HG03039 (cell line): ENCODE results near the gene SPTBN5.

Experiments used
- ATAC-seq: cut with Tn5 transposase; IDR thresholded peaks from one replicate; pipeline ENCODE4 v1.9.1; 2021; ENCODE audit warnings: mild to moderate bottlenecking, moderate library complexity; ENCODE audit not compliant: unreplicated experiment

Gene SPTBN5

DNA sequence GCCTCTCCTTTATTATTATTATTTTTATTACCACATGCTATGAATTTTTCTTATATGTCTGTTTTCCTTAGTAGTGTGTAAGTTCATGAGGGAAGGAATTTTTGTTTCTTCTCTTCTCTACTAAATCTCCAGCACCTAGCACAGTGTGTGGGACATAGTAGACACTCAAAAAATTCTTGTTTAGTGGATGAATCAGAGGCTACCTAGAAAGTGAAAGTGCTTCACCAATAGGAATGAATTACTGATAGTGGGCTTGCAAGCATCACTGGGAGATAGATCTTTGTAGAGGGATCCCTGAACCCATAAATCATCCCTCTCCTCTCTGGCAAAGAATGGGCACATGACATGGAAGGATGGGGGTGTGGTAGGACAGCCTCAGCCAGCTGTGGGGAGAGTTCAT, 8.5 kb downstream of the SPTBN5 start:
- ATAC-seq = no peak

DNA sequence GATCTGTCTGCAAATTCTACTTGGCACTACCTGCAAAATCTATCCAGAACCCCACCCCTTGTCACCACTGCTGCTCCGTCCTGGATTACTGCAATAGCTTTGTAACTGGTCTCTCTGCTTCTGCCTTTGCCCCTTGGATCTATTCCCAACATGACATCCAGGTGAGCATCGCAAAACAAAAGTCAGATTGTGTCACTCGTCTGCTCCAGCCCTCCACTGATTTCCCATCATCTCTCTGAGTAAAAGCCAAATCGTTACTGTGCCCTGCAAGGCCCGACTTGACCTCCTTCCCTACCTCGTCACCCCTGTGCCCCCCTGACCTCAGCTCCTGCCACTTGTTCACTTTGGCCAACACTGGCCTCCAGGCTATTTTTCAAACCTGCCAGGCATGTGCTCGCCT, 9.4 kb downstream of the SPTBN5 start:
- ATAC-seq = no peak

DNA sequence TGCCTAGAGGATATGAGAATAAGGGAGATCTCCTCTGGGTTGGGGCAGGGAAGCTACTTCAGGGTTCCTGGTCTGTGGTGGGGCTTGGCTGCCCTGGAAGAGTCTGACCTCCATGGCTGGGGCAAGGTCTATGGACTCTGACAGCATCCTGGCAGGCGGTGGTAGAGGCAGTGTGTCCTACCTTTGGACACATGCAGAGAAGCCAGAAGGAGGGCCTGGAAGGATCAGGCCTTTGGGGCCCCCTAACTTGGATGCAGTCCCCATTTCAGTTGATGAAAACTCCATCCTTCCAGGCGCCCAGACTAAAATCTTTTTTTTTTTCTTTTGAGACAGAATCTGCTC, 10.4 kb downstream of the SPTBN5 start:
- ATAC-seq = no peak

DNA sequence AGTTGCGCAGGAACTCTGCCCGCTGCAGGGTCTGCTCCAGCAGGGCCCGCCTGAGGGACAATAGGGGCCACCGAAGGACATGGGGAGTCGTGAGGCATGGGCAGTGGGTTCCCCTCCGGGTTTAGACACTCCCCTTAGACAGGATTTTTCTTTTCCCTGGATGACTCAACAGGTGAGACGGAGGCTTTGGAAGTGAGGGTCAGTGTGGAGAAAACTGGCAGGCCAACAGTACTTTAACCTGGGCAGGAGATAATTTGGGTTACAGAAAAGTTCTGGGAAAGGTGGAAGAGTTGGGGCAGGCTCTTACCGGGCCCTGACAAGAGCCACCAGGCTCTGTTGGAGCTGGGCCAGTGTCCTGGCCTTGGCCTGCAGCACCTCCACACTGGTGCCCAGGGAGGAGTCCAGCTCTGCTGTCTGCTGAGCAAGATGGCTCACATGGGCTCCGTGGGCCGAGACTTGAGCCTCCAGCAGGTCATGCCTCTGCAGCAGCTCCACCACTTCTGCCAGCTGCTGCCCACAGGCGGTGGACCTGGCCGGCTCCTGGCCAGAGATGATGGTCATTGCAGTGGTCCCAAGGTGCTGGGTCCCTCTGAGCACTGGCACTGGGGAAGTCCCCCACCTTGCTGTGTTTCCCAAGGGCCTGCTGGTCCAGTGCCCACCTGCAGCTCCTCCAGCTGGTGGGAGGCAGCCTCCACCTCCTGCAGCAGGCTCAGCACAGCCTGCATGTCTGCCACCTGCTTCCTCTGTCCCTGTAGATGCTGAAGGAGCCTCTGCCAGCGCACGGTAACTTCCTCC, 11.0 kb downstream of the SPTBN5 start:
- ATAC-seq = no peak

DNA sequence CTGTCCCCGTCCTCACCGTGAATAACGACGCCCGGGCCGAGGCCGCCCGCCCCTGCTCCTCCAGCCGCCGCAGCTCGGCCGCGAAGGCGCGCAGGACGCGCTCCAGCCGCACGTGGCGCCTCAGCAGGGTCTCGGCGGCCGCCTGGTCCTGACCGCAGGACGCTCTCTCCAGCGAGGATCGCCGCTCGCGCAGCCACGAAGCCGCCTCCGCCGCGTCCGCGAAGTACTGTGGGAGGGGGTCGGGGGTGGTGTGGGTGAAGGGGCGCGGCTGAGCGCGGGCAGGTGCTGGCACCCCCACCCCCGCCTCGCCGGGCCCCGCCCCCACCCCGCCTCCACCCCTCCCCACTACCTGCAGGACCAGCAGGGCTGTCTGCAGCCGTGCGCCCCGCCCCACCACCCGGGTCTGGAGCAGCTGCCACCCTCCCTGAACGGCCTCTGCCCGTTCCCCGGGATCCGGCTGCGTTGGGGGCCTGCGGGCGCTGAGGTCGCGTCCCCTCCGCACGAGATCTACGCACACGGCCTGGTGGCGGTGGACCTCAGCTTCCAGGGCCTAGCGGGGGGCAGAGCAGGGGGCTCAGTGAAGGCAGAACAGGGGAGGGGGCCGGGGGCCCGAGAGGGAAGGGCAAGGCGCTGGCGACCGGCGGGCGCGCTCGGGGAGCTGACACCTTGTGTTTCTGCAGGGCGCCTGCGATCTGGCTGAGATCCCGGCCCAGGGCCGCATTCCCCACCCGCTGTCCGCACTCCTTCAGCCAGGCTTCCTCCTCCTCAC, 11.7 kb downstream of the SPTBN5 start:
- no peak for ATAC-seq

DNA sequence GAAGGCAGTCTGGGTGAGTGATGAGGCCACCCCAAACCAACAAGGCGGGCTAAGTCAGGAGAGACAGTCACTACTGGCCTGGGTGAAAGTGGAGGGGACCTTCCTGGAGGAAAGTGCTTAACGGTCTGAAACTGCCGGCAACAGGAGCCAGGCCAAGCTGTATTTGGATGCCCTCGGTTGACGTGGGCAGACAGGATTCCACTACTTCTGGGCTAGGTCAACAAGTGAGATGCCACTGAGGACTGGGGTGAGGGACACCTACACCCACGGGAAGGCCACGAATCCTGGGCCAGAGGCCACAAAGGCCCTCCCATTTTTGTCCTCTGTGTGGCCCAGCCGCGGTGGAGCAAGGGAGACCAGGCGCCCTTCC, 12.3 kb downstream of the SPTBN5 start:
- no peak for ATAC-seq

DNA sequence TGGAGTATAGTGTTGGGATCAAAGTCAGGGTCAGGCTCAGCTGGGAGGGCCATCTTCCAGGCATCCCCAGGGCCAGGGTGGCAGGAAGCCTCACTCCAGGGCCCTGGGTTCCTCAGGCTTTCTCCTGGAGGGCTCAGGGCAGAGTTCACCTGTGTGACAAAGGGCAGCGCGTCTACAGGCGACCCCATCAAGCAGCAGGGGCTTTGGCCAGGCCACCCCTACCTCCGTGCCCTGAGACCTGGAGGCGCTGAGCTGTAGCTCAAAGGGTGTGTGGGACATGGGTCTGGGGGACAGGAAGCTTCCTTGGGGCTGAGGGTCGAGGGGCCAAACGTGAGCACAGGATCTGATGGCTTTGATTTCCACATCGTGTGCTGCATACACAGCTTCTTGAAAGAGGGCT, 12.8 kb downstream of the SPTBN5 start:
- ATAC-seq = no peak

DNA sequence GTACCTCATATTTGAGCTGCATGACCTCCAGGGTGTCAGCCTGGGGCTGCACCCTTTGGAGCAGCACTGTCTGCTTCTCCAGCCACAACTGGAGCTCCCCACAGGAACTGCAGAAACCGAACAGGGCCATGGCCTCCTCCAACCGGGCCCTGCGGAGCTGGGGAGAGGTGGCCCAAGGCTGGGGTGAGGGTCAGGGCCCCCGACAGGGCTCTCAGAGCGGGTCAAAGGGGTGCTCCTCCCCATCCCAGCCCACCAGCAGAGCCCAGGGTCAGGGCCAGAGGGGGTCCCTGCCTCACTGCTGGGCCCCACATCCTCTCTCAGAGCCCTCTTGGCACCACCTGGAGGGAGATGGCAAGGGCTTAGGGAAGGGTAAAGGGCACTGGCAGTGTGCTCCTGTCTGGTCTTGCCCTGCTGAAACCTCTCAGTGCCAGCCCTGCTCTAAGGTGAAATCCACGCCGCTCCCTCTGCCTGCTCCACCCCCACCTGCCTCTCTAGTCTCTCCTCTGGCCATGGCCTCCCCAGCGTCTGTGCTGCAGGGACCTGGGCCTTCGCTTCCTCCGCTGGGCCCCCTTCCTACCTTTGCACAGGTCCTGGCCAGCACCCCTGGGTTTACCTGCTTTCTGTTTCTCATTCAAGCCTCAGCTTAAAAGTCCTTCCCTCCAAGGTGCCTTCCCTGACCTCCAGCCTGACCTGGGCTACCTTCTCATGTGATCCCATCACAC, 13.5 kb downstream of the SPTBN5 start:
- ATAC-seq = no peak

DNA sequence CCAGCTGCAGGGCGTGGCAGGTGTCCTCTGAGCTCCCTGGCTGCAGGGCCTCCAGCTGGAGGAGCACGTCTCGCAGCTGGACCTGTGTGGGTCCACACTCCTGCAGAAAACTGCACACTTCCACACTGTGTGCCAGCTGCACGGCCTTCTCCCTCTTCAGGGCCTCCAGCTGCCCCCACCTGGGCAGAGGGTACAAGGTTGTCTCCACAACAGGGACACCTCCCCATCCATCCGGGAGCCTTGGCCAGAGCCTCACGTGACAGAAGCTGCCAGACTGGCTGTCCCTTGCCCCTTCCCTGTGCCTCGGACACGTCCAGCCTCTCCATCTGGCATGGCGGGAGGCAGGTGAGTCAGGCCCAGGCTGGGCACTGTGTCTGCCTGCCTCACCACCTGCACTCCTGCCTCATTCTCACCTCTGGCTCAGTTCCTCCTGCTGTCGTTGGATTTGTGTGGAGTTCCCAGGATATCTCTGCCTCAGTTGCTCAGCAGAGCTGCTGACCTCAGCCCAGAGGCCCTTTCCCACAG, 14.5 kb downstream of the SPTBN5 start:
- ATAC-seq = no peak

DNA sequence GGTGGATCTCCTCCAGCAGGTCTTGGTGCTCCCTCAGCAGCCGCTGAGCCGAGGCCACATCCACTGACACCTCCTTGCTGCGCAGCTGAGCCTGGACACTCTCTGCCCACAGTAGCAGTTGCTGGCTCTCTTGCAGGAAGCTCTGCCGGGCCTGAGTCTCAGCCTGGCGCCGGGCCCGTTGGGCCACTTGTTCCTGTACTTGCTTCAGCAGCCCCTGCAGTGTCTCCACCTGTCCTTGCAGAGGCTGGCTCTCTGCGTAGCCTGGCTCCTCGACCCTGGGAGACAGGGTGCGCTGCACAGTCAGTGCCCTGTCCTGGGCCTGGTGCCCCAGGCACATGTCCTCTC, 15.5 kb downstream of the SPTBN5 start:
- ATAC-seq = no peak

DNA sequence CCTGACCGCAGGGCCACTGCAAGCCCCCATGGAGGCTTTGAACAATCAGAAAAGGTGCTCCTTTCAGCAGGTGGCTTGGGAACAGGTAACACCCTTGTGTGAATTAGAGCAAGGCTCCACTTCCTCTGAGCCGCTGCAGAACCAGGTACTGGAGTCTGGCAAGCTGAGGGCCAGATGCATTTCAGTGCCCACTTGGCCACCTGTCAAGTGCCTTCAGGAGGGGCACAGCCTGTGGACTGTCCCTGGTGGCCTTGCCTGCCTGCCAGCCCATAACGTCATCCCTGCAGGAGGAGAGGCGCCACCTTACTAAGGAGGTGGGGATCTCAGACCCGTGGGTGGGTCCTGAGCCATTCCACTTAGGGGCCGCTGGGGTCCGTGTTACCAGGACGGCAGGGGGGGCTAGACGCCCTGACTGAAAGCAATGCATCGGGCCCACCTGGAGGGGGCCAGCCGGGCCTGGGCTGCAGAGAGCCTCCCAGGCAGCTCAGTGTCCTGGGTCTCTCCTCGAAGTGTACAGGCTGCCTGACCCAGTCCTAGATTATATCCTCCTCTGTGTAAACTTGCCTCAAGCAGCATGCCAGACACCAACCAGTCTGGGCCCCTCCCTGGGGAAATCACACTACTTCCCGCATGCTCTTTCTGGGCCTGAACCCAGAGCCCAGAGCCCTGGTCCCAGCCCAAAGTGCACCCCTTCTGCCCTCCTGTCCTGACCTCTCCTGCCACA, 16.1 kb downstream of the SPTBN5 start:
- ATAC-seq = no peak

DNA sequence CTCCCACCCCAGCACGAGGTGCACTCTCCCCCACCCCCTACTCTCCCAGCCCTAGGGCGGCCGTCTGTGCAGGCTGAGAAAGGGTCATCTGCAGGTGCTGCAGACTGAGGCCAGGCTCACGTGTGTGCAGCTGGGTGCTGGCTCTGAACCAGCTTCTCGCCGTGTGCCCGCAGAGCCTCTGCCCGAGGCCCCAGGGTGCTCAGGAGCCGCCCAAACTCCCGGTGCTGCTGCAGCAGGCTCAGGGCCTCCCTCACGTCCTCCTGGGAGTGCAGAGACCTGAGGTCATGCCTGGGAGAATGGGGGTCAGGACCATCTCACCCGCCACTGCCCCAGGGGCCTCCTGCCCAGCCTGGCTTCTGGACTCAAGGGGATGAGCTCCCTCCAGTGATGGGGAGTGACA, 17.2 kb downstream of the SPTBN5 start:
- no peak for ATAC-seq

DNA sequence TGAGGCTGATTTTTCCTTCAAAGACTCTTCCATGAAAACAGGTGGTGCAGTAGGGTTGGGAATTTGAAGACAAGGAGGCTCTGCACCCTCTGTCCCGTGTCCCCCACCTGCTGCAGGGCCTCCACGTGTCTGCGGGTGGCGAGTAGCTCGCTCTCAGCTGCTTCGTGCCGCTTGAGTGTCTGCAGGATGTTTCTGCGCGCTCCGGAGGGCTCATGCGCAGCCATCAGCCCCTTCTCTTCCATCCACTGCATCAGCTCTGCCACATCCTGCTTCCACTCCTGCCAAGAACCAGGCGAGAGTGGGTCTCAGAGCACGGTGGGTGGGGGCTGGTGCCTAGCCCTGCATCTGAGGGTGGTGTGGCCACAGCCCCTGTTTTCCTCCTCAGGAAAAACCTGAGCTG, 17.8 kb downstream of the SPTBN5 start:
- no peak for ATAC-seq

DNA sequence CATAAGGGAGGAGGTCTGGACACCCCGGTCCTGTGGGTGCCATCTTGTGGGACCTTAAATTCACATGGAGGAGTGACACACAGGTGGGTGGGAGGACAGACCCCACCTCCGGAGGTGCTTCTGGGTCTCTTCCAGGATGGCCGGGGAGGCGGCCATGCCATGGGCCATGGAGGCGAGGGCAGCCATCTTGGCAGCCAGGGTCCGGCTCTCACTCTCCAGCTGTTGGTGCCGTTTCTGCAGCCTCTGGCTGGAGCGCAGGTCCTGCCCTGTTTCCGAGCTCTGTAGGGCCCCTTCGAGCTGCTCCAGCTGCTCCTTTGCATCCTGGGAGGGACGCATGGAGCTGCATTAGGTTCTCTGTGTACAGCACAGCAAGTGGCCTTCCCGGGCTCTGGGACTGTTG, 19.1 kb downstream of the SPTBN5 start:
- ATAC-seq = no peak

DNA sequence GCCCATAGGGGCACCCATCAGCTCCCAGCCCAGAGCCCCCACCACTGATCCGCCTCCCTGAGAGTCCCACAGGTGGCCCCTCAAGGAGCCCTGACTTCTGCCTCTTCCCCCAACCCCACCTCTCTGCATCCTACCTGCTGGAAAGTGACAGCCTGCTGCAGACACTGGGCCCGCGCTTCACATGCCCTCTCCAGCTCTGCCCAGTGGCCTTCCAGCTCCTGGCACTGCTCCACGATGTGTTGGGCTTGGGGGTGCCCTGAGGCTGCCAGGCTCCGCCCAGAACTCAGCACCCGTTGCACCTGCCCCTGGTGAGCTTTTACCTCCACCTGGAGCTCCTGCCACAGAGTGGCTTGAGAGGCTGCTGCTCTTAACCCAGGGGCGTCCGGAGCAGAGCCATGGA, 20.1 kb downstream of the SPTBN5 start:
- ATAC-seq = no peak

DNA sequence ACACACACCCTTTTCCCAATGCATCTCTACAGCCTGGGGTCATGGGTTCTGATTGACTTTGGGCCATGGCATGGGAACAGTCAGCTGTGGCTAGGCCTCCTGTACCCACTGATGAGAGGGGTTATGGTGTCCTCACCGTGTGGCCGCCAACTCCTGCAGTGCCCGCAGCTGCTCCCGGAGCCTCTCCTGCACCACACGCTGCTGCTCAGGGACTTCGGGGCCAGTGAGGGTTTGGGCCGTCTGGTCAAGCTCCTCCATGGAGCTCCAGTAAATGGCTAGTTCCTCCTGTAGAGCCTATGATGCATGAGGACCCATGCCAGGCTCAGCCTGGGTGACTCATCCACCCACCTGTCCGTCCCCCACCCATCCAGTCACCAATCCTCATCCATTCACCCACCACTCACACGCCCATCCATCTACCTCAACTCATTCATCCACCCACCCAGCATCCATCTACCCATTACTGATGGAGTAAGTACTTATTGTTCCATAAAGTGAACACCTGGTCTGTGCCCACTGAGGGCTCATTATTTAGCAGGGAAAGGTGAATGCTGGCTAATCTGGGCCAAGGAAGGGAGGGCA, 21.6 kb downstream of the SPTBN5 start:
- no peak for ATAC-seq

DNA sequence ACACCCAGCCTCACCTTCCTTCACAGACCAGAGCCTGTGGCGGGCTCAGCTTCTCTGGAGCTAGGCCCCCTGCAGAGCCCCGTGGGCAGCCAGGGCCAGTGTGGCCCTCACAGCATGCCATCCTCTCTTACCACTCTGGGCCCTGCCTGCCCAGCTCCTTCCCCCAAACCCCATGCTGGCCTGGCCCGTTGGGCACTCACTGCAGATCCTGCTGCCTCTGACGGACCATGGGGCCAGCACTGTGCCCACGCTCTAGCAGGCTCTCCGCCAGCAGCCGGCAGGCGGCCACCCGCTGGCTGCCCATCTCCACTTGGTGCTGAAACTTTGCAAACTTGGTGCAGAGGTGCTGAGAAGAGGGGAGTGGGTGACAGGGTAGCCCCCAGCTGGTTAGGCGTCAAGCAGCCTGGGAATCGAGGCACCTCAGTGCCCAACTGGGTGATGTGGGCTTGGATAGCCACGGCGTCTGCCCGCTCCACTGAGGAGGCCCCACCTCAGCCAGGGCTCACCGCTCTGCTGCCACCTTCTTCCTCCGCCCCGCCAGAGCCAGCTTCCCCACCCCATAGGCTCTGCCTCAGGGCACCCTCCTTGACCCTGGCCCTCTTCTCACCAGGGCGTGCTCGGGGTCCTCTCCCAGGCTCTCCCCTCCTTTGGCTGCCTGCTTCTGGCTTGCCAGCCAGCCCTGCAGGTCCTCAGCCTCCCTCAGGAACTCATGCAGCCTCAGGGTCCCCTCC, 22.5 kb downstream of the SPTBN5 start:
- ATAC-seq = no peak

DNA sequence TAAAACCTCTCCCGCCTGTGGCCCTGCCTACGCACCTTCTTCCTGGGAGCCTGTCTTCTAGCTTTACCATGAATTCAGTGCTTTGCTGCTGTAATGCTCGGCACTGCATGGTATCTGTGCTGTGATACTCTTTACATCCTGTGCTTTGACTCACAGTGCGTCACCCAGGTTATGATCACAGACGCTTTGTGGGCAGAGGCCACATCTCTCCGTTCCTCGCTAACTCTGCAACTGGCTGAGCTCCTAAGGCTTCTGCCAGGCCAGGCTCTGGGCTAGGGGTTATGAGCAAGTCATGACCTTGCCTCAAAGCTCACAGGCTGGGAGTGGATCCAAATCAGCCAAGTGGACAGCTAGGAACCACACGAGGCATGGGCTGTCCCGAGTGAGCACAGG, 23.2 kb downstream of the SPTBN5 start:
- no peak for ATAC-seq

DNA sequence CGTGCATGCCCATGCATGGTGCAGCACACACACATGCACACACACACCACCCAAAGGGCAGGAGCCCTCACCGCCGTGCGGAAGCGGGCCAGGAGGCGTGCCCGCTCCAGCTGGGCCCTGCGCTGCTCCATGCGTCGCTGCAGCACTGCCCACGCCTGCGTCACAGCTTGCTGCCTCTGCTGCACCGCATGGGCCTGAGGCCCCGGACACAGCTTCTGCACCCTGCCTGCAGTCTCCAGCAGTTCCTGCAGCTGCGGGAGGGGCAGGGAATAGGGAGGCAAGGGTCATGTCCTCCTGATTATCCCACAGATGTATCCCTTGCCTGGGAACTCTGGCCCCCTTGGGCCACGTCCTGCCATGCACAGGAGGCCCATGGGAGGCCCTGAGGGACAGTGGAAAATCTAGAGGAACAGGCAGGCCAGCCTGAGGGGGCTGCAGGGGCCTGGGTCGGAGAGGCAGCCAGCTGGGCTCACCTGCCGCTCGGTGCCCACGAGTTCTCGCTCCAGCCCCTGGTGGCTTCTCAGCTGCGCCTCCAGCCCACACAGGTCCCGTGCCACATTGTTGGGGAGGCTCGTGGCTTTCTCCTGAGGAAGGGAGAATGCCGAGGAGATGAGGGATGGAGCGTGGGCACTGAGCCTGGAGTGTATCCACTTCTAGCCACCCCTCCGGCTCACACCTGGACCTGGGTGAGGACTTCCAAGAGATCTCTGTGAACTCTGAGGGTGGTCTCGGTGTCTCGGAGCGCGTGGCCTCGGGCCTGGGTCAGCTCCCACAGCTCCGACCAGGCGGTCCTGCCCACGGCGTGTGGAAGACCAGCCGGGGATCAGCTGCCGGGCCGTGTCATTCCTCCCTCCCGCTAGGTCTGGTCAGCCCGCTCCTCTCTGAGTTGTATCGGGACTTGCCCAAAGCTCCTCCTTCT, 23.8 kb downstream of the SPTBN5 start:
- ATAC-seq = no peak
